ENCODE results near the gene PPP1R36.
A peak's percentile ranks its signal among the peaks of the same experiment; 100 is the strongest.

Gene PPP1R36

GRCh38 chr14:64507376-64508156, 42.2 kb upstream of the PPP1R36 start:
- H3K9me2 ChIP-seq (replicated peaks; ENCODE audit: low read depth, low read length), result no peaks in the 10 kb centered on the region
- H3K36me3 ChIP-seq (ENCODE audit: insufficient read depth, low read length), result peaks cover 7% of the 10 kb centered on the region; the same call in 1 of the 2 replicates
- no peaks in the 10 kb centered on the region for H3K9me3 ChIP-seq (ENCODE audit: insufficient read depth, low read depth, low read length)
- no peak for TF ChIP-seq CTCF (conservative IDR thresholded peaks at IDR 0.05; ENCODE audit: low read length)
- TF ChIP-seq EZH2phosphoT487 (IDR thresholded peaks at IDR 0.05; ENCODE audit: borderline replicate concordance), result no peak
- H3K27me3 ChIP-seq (ENCODE audit: insufficient read depth, low read length, poor library complexity, severe bottlenecking), result no peaks in the 10 kb centered on the region
- H3K4me2 ChIP-seq (ENCODE audit: low read depth, low read length, poor library complexity, severe bottlenecking), result peak overlapping the region; percentile 99
- no peak overlapping the region for H2AFZ ChIP-seq (ENCODE audit: low read length)
- peak overlapping the region; percentile 80 for H3K4me3 ChIP-seq (ENCODE audit: low read length, poor library complexity, severe bottlenecking)
- peaks cover 10% of the 10 kb centered on the region for H3F3A ChIP-seq (ENCODE audit: low read depth)
- H3K9ac ChIP-seq (ENCODE audit: low read depth, low read length, poor library complexity, severe bottlenecking), result peak overlapping the region; percentile 98
- H3K79me2 ChIP-seq (ENCODE audit: insufficient read depth, low read length), result peaks cover 89% of the 10 kb centered on the region
- peaks cover 72% of the 10 kb centered on the region for H4K20me1 ChIP-seq (ENCODE audit: insufficient read depth, low read length, poor library complexity, severe bottlenecking)
- peaks cover 60% of the 10 kb centered on the region for H3K4me1 ChIP-seq (ENCODE audit: insufficient read depth, low read length, poor library complexity, severe bottlenecking)

- TF ChIP-seq CTCF (conservative IDR thresholded peaks at IDR 0.05; ENCODE audit: low read length) (no peak), EZH2phosphoT487 (IDR thresholded peaks at IDR 0.05; ENCODE audit: borderline replicate concordance) (no peak)
- H2AFZ ChIP-seq (ENCODE audit: low read length), result no peak overlapping the region
- H3K4me3 ChIP-seq (ENCODE audit: low read length, poor library complexity, severe bottlenecking), result peak overlapping the region; percentile 80
- H3K9me3 ChIP-seq (ENCODE audit: insufficient read depth, low read depth, low read length), result no peaks in the 10 kb centered on the region
- H3K4me1 ChIP-seq (ENCODE audit: insufficient read depth, low read length, poor library complexity, severe bottlenecking), result peaks cover 60% of the 10 kb centered on the region
- no peaks in the 10 kb centered on the region for H3K9me2 ChIP-seq (replicated peaks; ENCODE audit: low read depth, low read length)
- no peaks in the 10 kb centered on the region for H3K27me3 ChIP-seq (ENCODE audit: insufficient read depth, low read length, poor library complexity, severe bottlenecking)
- peaks cover 74% of the 10 kb centered on the region for H4K20me1 ChIP-seq (ENCODE audit: insufficient read depth, low read length, poor library complexity, severe bottlenecking)
- peaks cover 7% of the 10 kb centered on the region; the same call in 1 of the 2 replicates for H3K36me3 ChIP-seq (ENCODE audit: insufficient read depth, low read length)
- H3F3A ChIP-seq (ENCODE audit: low read depth), result peaks cover 8% of the 10 kb centered on the region
- peaks cover 89% of the 10 kb centered on the region for H3K79me2 ChIP-seq (ENCODE audit: insufficient read depth, low read length)
- H3K9ac ChIP-seq (ENCODE audit: low read depth, low read length, poor library complexity, severe bottlenecking), result peak overlapping the region; percentile 98
- peak overlapping the region; percentile 99 for H3K4me2 ChIP-seq (ENCODE audit: low read depth, low read length, poor library complexity, severe bottlenecking)
Measured at GRCh38 chr14:64508215-64508776, 41.5 kb upstream of the PPP1R36 start.

GRCh38 chr14:64509036-64509435, 40.7 kb upstream of the PPP1R36 start:
- no peaks in the 10 kb centered on the region for H3K9me3 ChIP-seq (ENCODE audit: insufficient read depth, low read depth, low read length)
- no peaks in the 10 kb centered on the region for H3K9me2 ChIP-seq (replicated peaks; ENCODE audit: low read depth, low read length)
- H3K9ac ChIP-seq (ENCODE audit: low read depth, low read length, poor library complexity, severe bottlenecking), result peak overlapping the region; percentile 98
- H3K27me3 ChIP-seq (ENCODE audit: insufficient read depth, low read length, poor library complexity, severe bottlenecking), result no peaks in the 10 kb centered on the region
- H3K4me1 ChIP-seq (ENCODE audit: insufficient read depth, low read length, poor library complexity, severe bottlenecking), result peaks cover 60% of the 10 kb centered on the region
- H3K4me3 ChIP-seq (ENCODE audit: low read length, poor library complexity, severe bottlenecking), result peak overlapping the region; percentile 80
- peaks cover 6% of the 10 kb centered on the region for H3F3A ChIP-seq (ENCODE audit: low read depth)
- peak overlapping the region; percentile 99 for H3K4me2 ChIP-seq (ENCODE audit: low read depth, low read length, poor library complexity, severe bottlenecking)
- H3K36me3 ChIP-seq (ENCODE audit: insufficient read depth, low read length), result peaks cover 7% of the 10 kb centered on the region; the same call in 1 of the 2 replicates
- no peak overlapping the region for H2AFZ ChIP-seq (ENCODE audit: low read length)
- TF ChIP-seq CTCF (conservative IDR thresholded peaks at IDR 0.05; ENCODE audit: low read length) (no peak), EZH2phosphoT487 (IDR thresholded peaks at IDR 0.05; ENCODE audit: borderline replicate concordance) (no peak)
- peaks cover 79% of the 10 kb centered on the region for H4K20me1 ChIP-seq (ENCODE audit: insufficient read depth, low read length, poor library complexity, severe bottlenecking)
- H3K79me2 ChIP-seq (ENCODE audit: insufficient read depth, low read length), result peaks cover 94% of the 10 kb centered on the region
